Heart right ventricle (tissue), 16 donors: ENCODE measurements around the gene RARB. TPM values are rescaled to one million over a fixed set of nuclear protein-coding genes. Genes with fewer than 3 reads are reported as not detected.

Experiments used
- ATAC-seq, 8 donors: fragments of 200-7000 bp; cut with Tn5 transposase; one replicate each; pipeline ENCODE4 v1.9.1; 2020; ENCODE audit warnings: mild to moderate bottlenecking in 8 of 8, moderate library complexity in 8 of 8, moderate number of reproducible peaks in 1 of 8
- DNase-seq, 2 donors: peaks; one replicate each; pipeline ENCODE4 v3.0.0-alpha.2; 2020
- H3K27ac ChIP-seq, 10 donors: fragments of 200-600 bp; sonication (generic) in 2 of 10; one replicate each; pipeline versions ENCODE4 v1.5.0 to v1.8.0; 2020 to 2022; ENCODE audit warnings: mild to moderate bottlenecking in 3 of 10
- H3K27me3 ChIP-seq, 7 donors: fragments of 200-600 bp; one replicate each; pipeline ENCODE4 v1.8.0; 2021 to 2022; ENCODE audit warnings: mild to moderate bottlenecking in 2 of 7
- H3K36me3 ChIP-seq, 9 donors: fragments of 200-600 bp; sonication (generic) in 1 of 9; one replicate each; pipeline versions ENCODE4 v1.5.0 to v1.8.0; 2020 to 2022; ENCODE audit warnings: mild to moderate bottlenecking in 2 of 9
- H3K4me1 ChIP-seq, 9 donors: fragments of 200-600 bp; sonication (generic) in 1 of 9; one replicate each; pipeline versions ENCODE4 v1.5.0 to v1.8.0; 2020 to 2022; ENCODE audit warnings: mild to moderate bottlenecking in 4 of 9
- H3K4me3 ChIP-seq, 10 donors: fragments of 200-600 bp; sonication (generic) in 2 of 10; one replicate each; pipeline versions ENCODE4 v1.5.0 to v1.8.0; 2020 to 2022; ENCODE audit warnings: mild to moderate bottlenecking in 7 of 10, moderate library complexity in 2 of 10
- H3K9me3 ChIP-seq, 11 donors: fragments of 200-600 bp in 10 of 11; sonication (generic) in 2 of 11; one replicate each; pipeline versions ENCODE4 v1.5.0 to v1.8.0; 2013 to 2022; ENCODE audit warnings: mild to moderate bottlenecking in 2 of 11, control low read depth in 1 of 11, moderate library complexity in 1 of 11
- WGBS, 2 donors: extraction: QIAGEN DNeasy Blood & Tissue Kit; methylation state at CpG; one replicate each; pipeline ENCODE4 v1.1.7; 2013; ENCODE audit warnings: inconsistent platforms in 1 of 2; 5-methylcytosine and 5-hydroxymethylcytosine counted together
- intact Hi-C, 10 donors: fragments of 100-400 bp; cut with DNase I; formaldehyde crosslinking; loops; one replicate each; pipeline versions ENCODE4 v1.11.1 to v1.14.2; 2022
- polyA plus RNA-seq, 2 donors: library from polyadenylated mRNA; stranded (reverse); fragments of 200-250 nt; gene quantifications; one replicate each; pipeline ENCODE4 v1.2.3, GENCODE V29; 2013
- total RNA-seq, 10 donors: library from RNA; stranded (reverse); fragmentation: NEBNext Ultra II Directional in 3 of 10; extraction: Animal tissue kit (Norgen Biotek cat#: 25700) in 3 of 10; gene quantifications; one replicate each; pipeline versions ENCODE4 v1.2.1 to v1.2.4, GENCODE V29; 2021 to 2023
- TF ChIP-seq, protein P1 (sequence below), 9 donors: fragments of 200-600 bp; sonication (generic) in 2 of 9; IDR thresholded peaks; one replicate each; pipeline versions ENCODE4 v1.5.0 to v1.8.0; 2021 to 2022; ENCODE audit warnings: antibody characterized with exemption in 9 of 9, mild to moderate bottlenecking in 5 of 9, moderate library complexity in 1 of 9
- donor health status: Arrhythmogenic right ventricular cardiomyopathy.
- donor health status: ischemic (EF 13 %, LVEDD 7.1; RV severe dilation, severe dysfunction).
- donor health status: healthy with polysubstance abuse.
- donor health status: DM: no; HTN: yes; CAD: no.
- donor health status: DM: no; HTN: no; CAD: no.
- donor health status: ischemic (EF 25% LVEDD 6.9; RV normal size, moderate dysfunction).
- donor health status: ischemic (EF 25% LVEDD 5.7; RV mildly dilated, moderate dysfunction).
- donor health status: healthy.
- donor health status: DM: yes; HTN: yes; CAD: no.
- donor health status: Ischemic cardiomyopathy.
- donor health status: ischemic (EF 35%, LVEDD 5.7; RV mildly dilated, moderate dysfunction).
- donor health status: nonischemic (EF 11% LVEDD 7.7; RV severe dilation, severe dysfunction).
- donor health status: DM: yes; HTN: yes; CAD: no.
- donor health status: PGD.
- donor health status: ischemic (EF 29% LVEDD 5.4; RV normal size, mild dysfunction).
- donor health status: nonischemic (EF 23%, LVEDD 6.1; RV moderate dilation, normal function).

Gene RARB
- total and polyA plus RNA-seq, 12 donors = 3.6 to 23.2 (median 17.8) TPM

DNA sequence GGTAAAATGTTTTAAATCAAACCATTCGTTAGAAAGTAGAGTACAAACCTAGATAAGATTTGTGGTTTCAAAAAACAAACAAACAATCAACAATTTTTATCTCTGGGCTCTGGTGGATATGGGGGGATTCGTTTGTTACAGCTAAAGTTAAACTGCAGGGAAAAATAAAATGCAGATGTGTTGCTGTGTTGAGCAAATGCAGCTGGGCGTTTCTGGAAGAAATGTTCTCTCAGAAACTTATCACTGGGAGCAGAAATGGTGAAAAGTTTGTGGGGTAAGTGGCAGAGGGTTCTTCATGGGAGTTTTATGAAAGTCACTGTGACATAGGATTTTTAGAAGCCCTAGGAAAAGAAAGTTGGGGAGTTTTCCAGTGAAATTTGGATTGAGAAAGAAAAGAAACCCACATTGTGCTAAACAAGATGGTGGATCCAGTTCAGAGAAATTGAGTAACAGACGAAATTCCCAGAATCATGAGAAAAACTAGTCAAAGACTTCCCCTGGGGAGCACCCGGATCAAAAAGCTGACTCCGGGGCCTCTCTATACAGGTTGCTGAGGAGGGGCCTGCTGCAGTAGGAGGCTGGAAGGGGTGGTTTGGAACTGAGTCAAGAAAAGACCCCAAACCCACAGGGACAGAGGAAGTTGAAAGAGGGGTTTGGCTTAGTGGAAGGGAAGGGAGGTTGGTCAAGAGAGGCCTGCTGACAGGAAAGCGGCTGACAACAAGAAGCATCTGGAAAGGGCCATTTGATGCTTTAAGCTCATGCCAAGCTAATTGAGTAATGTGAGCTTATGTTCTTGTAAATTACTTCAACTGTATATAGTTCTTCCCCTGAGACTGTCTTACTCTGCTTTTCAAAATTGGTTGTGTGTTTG, 108.7 kb downstream of the RARB start:
- TF ChIP-seq, protein P1, sequence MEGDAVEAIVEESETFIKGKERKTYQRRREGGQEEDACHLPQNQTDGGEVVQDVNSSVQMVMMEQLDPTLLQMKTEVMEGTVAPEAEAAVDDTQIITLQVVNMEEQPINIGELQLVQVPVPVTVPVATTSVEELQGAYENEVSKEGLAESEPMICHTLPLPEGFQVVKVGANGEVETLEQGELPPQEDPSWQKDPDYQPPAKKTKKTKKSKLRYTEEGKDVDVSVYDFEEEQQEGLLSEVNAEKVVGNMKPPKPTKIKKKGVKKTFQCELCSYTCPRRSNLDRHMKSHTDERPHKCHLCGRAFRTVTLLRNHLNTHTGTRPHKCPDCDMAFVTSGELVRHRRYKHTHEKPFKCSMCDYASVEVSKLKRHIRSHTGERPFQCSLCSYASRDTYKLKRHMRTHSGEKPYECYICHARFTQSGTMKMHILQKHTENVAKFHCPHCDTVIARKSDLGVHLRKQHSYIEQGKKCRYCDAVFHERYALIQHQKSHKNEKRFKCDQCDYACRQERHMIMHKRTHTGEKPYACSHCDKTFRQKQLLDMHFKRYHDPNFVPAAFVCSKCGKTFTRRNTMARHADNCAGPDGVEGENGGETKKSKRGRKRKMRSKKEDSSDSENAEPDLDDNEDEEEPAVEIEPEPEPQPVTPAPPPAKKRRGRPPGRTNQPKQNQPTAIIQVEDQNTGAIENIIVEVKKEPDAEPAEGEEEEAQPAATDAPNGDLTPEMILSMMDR (IDR thresholded peaks at IDR 0.05) = no peak
- H3K4me3 ChIP-seq = no peak overlapping the region
- WGBS, 2 donors = 71% methylated on average over 7 of the region's 7 CpGs
- DNase-seq (no peak), ATAC-seq (peak; percentile 15 to 75 (median 41))
- H3K9me3 ChIP-seq = peaks cover 0 to 13% (median 5%) of the 10 kb centered on the region in 11 donors
- peak overlapping the region in 6 of 10 donors; percentile 10 to 56 (median 30) for H3K27ac ChIP-seq
- H3K36me3 ChIP-seq = no peaks in the 10 kb centered on the region
- intact Hi-C loops = no loop called here
- peaks cover 0 to 40% (median 28%) of the 10 kb centered on the region in 9 donors for H3K4me1 ChIP-seq
- H3K27me3 ChIP-seq = no peaks in the 10 kb centered on the region

DNA sequence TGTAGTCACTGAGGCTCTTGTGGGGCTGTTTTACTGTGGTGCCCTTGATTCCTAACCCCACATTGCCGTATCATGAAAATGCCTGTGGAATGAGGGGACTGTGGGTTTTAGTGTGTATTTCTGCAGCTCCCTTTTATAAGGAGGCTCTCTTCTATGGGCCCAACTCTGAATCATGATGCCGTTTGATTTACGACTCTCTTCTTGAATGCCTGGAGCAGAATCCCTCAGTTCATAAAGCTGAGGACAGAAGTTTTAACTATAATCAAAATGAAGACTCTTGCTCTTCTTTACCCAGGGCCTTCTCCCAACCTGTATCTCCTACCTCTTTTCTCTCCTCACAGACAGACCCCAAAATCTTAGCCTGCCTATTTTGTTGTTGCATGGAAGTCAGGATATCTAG, 109.5 kb downstream of the RARB start:
- no peak for ATAC-seq
- peaks cover 0 to 7% (median 3%) of the 10 kb centered on the region in 11 donors for H3K9me3 ChIP-seq
- H3K27me3 ChIP-seq = no peaks in the 10 kb centered on the region
- WGBS, 2 donors = 79 to 84% methylated on average over 3 of the region's 3 CpGs
- H3K4me1 ChIP-seq = peaks cover 0 to 48% (median 35%) of the 10 kb centered on the region in 9 donors
- no peak for DNase-seq
- TF ChIP-seq, protein P1 (IDR thresholded peaks at IDR 0.05) = no peak
- peak overlapping the region in 3 of 10 donors; percentile 14 to 56 (median 16) for H3K27ac ChIP-seq
- H3K4me3 ChIP-seq = no peak overlapping the region
- intact Hi-C loops = no loop called here
- no peaks in the 10 kb centered on the region for H3K36me3 ChIP-seq

DNA sequence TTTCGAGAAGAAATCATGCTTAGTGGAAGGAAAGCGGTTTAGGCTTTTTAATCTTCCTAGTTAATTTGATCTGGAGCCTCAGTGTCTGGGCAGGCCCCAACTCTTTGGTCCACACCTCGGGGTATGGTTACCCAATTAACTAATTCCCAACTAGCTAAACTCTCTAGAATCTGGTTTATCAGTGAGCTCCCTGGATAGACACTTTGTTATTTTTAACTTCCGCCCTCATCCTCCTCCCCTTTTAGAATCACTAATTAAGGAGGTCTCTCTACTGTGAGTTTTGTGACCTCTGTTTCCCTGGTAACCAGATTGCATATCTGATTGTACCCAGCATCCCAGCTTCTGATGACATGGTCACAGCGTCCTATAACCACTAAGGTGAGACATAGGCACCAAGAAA, 112.2 kb downstream of the RARB start:
- Histone ChIP-seq H3K36me3 (no peaks in the 10 kb centered on the region), H3K4me3 (no peak overlapping the region), H3K9me3 (no peaks in the 10 kb centered on the region), H3K4me1 (peaks cover 0 to 56% (median 32%) of the 10 kb centered on the region in 9 donors), H3K27ac (peak overlapping the region in 4 of 10 donors; percentile 8 to 49 (median 30)), H3K27me3 (no peaks in the 10 kb centered on the region)
- WGBS, 2 donors = 56 to 60% methylated on average over 5 of the region's 5 CpGs
- DNase-seq (no peak), ATAC-seq (peak in 6 of 8 donors; percentile 34 to 67 (median 50))
- TF ChIP-seq, protein P1 (IDR thresholded peaks at IDR 0.05) = no peak
- intact Hi-C loops = no loop called here

DNA sequence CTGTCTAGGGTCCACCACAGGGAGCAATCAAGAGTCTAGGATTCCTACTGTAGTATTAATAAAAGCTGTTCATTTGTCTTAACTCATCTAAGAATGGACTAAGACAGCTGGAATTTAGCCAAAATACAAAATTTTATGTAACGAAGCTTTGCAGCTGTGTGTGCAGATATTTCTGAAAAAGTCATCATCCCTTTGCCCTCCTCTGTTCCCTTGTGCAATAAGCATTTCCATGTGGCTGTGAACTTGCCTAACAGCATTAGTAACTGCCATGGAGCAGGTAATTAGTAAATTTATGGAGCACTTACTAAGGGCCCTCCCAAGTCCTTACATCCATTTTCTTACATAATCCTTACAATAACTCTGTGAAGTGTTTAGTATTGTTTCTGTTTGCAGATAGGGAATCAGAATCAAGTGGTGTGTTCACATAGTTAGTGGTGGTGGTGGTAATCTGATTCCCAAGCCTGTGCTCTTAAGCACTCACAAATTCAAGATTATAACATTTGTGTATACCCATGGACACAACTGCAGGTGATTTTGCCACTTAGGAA, 114.5 kb downstream of the RARB start:
- Histone ChIP-seq H3K9me3 (no peaks in the 10 kb centered on the region), H3K27me3 (no peaks in the 10 kb centered on the region), H3K36me3 (no peaks in the 10 kb centered on the region), H3K4me1 (peaks cover 0 to 49% (median 25%) of the 10 kb centered on the region in 9 donors), H3K27ac (no peak overlapping the region), H3K4me3 (no peak overlapping the region)
- WGBS, 2 donors = 30 to 35% methylated on average over 1 of the region's 1 CpG
- ATAC-seq (peak in 5 of 8 donors; percentile 17 to 54 (median 23)), DNase-seq (no peak)
- TF ChIP-seq, protein P1 (IDR thresholded peaks at IDR 0.05) = no peak
- intact Hi-C loops = no loop called here
